Activated CD4-positive, alpha-beta memory T cell treated with anti-CD3 and anti-CD28 coated beads, Interleukin-2, amount 10 ng/mL, durations not matched to agents 7 days and 5 days (primary cell): ENCODE measurements around the gene TBC1D8B. TPM values are rescaled to one million over a fixed set of nuclear protein-coding genes. Genes with fewer than 3 reads are reported as not detected.
"Not testable (repeated sequence)": the region's sequence is repeated elsewhere in the genome, so short reads cannot be mapped to it uniquely, and the experiment has no call there.

ENCODE experiments used
- CTCF ChIA-PET: fragments of 350-600 bp; sonication (Branson Sonifier 250); formaldehyde crosslinking; loops from one replicate; lab custom pipeline; 2021; ENCODE audit warnings: antibody characterized with exemption, inconsistent platforms; lab: Charles Lee
- POLR2A ChIA-PET: fragments of 350-600 bp; sonication (Branson Sonifier 250); formaldehyde crosslinking; loops from one replicate; lab custom pipeline; 2021; ENCODE audit warnings: antibody characterized with exemption; lab: Charles Lee
- DNase-seq: peaks from one replicate; pipeline ENCODE4 v3.0.0-alpha.2; 2020
- H3K27ac Mint-ChIP-seq: one replicate; pipeline ENCODE4 v1.8.0; 2021; ENCODE audit warnings: mild to moderate bottlenecking, mixed read lengths
- H3K27me3 Mint-ChIP-seq: one replicate; pipeline ENCODE4 v1.8.0; 2021; ENCODE audit warnings: mixed read lengths
- H3K36me3 Mint-ChIP-seq: one replicate; pipeline ENCODE4 v1.8.0; 2021; ENCODE audit warnings: low read depth, mixed read lengths
- H3K4me1 Mint-ChIP-seq: one replicate; pipeline ENCODE4 v1.8.0; 2021; ENCODE audit warnings: mixed read lengths
- H3K4me3 Mint-ChIP-seq: one replicate; pipeline ENCODE4 v1.8.0; 2021; ENCODE audit warnings: mild to moderate bottlenecking, mixed read lengths
- H3K9me3 Mint-ChIP-seq: one replicate; pipeline ENCODE4 v1.8.0; 2021; ENCODE audit warnings: mixed read lengths
- total RNA-seq, 2 experiments: library from RNA; stranded (reverse); gene quantifications; one replicate each; pipeline ENCODE4 v1.2.3, GENCODE V29; 2021

Gene TBC1D8B
- total RNA-seq = 1 to 10 TPM; 1.4 to 1.5 TPM

GRCh38 chrX:106802388-106803275, at the start of gene TBC1D8B:
Gene TBC1D8B (plus strand): TSS chrX:106802673. CDS start chrX:106802854, 181 bp downstream.
- Mint-ChIP-seq H3K4me3 (peak within 1 kb of the TSS; percentile 84), H3K36me3 (no peaks in the 10 kb centered on the region), H3K27me3 (peaks cover 16% of the 10 kb centered on the region), H3K9me3 (no peaks in the 10 kb centered on the region), H3K4me1 (peaks cover 8% of the 10 kb centered on the region), H3K27ac (no peak within 1 kb of the TSS)
- CTCF ChIA-PET = no interaction called here
- DNase-seq = peak; percentile 19
- POLR2A ChIA-PET = no interaction called here

- H3K4me3 Mint-ChIP-seq, H3K4me1 Mint-ChIP-seq, CTCF ChIA-PET, H3K36me3 Mint-ChIP-seq, H3K27ac Mint-ChIP-seq, H3K9me3 Mint-ChIP-seq, POLR2A ChIA-PET, H3K27me3 Mint-ChIP-seq, DNase-seq: not testable (repeated sequence)
Measured at GRCh38 chrX:106769288-106769687, 33.2 kb upstream of the TBC1D8B start.

DNA sequence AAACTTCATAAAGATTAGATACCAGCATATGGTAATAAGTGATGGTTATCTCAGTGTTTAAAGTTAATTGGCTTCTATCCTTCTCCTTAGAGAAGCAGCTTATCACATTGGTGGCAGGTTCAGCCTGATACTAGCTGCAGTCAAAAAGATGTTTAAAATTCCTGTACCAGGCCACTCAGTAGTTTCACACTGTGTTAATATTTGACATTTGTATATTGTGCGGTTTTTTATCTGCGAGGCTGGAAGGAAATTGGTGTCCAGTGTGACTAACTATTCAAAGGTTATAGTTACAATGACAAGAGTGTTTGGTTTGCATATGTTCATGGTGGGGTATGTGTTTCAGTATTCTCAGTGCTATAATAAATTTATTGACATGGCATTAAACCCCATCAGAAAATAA, 27.5 kb upstream of the TBC1D8B start:
- CTCF ChIA-PET = no interaction called here
- POLR2A ChIA-PET = no interaction called here
- Mint-ChIP-seq H3K9me3 (no peaks in the 10 kb centered on the region), H3K27ac (no peak overlapping the region), H3K4me1 (no peaks in the 10 kb centered on the region), H3K36me3 (no peaks in the 10 kb centered on the region), H3K4me3 (no peak overlapping the region), H3K27me3 (no peaks in the 10 kb centered on the region)
- DNase-seq = no peak

DNA sequence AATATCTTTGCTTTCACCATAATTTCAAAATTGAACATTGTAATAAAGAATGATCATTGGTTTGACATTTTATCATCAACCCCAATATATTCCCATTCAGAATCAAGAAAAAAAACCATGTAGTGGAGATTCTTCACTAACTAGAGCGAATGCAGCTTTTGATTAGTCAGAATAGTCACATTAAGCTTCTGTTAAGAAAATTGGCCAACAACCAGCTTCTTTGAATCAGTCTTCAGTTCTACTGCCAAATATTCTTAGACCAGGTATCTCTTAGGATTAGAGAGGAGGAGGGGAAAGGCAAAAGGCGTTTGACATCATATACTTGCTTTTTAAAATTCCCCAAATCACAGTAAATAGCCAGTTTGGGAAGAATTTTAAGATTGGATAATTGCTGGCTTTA, 22.2 kb upstream of the TBC1D8B start:
- CTCF ChIA-PET = no interaction called here
- Mint-ChIP-seq H3K4me3 (no peak overlapping the region), H3K4me1 (no peaks in the 10 kb centered on the region), H3K27ac (no peak overlapping the region), H3K36me3 (no peaks in the 10 kb centered on the region), H3K27me3 (peaks cover 2% of the 10 kb centered on the region), H3K9me3 (no peaks in the 10 kb centered on the region)
- DNase-seq = no peak
- POLR2A ChIA-PET = no interaction called here

DNA sequence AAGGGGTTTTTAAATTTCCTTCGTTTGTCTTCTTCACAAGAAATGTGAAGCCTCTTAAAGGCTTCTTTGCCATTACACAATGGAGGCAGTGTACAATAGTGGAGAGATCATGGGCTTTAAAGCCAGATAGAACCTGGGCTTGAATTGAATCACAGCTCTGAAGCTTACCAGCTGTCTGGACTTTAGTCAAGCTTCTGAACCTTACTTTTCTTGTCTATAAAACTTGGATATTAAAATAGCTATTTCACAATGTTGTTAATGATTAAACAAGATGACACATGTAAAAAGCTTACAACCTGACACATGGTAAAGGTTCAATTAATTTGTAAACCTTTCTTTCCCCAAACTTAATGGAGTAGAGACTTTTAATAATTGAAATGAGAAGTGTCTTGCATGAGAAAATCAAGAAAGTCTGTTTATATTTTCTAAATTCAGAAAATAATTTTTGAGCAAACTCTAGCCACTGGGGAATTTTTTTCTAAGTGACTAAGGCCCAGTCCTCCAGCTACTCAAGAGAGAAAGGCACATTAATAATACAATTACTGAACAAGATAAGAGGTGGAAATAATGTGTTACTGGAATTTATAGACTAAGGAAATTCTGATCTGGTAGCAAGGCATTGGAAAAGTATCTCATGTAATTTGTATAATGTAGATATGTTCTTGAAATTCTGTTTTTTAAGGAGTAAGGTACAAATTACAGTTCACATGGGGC, 21.7 kb upstream of the TBC1D8B start:
- no peak for DNase-seq
- H3K27ac Mint-ChIP-seq = no peak overlapping the region
- H3K4me1 Mint-ChIP-seq = no peaks in the 10 kb centered on the region
- H3K4me3 Mint-ChIP-seq = no peak overlapping the region
- ChIA-PET POLR2A (no interaction called here), CTCF (no interaction called here)
- peaks cover 2% of the 10 kb centered on the region for H3K27me3 Mint-ChIP-seq
- H3K9me3 Mint-ChIP-seq = no peaks in the 10 kb centered on the region
- H3K36me3 Mint-ChIP-seq = no peaks in the 10 kb centered on the region

DNA sequence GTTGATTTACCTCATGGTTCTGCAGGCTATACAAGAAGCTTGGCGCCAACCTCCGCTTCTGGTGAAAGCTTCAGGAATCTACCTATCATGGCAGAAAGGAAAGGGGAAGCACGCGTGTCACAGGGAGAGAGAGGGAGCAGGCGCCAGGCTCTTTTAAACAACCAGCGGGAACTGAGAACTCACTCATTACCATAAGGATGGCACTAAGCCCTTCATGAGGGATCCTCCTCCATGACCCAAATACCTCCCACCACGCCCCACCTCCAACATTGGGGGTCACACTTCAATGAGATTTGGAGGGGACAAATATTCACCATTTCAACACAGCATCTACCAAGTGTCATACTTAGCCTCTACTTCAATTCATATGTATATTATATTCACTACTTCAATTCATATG, 18.8 kb upstream of the TBC1D8B start:
- Mint-ChIP-seq H3K36me3 (no peaks in the 10 kb centered on the region), H3K27ac (no peak overlapping the region), H3K27me3 (peaks cover 4% of the 10 kb centered on the region), H3K4me3 (no peak overlapping the region), H3K9me3 (no peaks in the 10 kb centered on the region), H3K4me1 (no peaks in the 10 kb centered on the region)
- no peak for DNase-seq
- ChIA-PET CTCF (no interaction called here), POLR2A (no interaction called here)

DNA sequence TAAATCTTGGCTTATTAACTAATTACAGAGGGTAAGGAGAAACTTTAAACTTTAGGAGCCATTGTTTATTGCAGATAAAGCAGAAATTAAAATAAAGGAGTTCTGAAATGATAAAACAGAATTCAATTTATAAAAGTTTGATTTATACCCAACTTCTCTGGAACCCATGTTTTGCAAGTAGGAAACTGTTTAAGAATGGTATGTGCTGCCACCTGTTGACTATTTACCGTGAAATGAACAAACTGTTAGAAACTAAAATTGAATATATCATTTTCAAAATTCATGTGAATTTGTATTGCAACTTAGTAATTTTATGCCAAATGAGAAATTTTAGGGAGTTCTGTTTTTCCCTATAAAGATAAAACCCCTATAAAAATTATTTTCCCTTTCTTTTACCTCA, 11.0 kb upstream of the TBC1D8B start:
- ChIA-PET CTCF (no interaction called here), POLR2A (no interaction called here)
- no peak for DNase-seq
- Mint-ChIP-seq H3K4me3 (no peak overlapping the region), H3K27me3 (no peaks in the 10 kb centered on the region), H3K36me3 (no peaks in the 10 kb centered on the region), H3K27ac (no peak overlapping the region), H3K4me1 (no peaks in the 10 kb centered on the region), H3K9me3 (no peaks in the 10 kb centered on the region)

- no peak for DNase-seq
- ChIA-PET CTCF (no interaction called here), POLR2A (no interaction called here)
- Mint-ChIP-seq H3K27ac (no peak overlapping the region), H3K4me3 (peak overlapping the region; percentile 84), H3K9me3 (no peaks in the 10 kb centered on the region), H3K36me3 (no peaks in the 10 kb centered on the region), H3K27me3 (peaks cover 16% of the 10 kb centered on the region), H3K4me1 (peaks cover 8% of the 10 kb centered on the region)
Measured at GRCh38 chrX:106802063-106802387, 448 bp upstream of the TBC1D8B start.

- ChIA-PET POLR2A (no interaction called here), CTCF (no interaction called here)
- Mint-ChIP-seq H3K4me3 (no peak overlapping the region), H3K27ac (no peak overlapping the region), H3K27me3 (no peaks in the 10 kb centered on the region), H3K36me3 (no peaks in the 10 kb centered on the region), H3K4me1 (no peaks in the 10 kb centered on the region), H3K9me3 (no peaks in the 10 kb centered on the region)
- DNase-seq = no peak
Measured at GRCh38 chrX:106811131-106811910, 8.8 kb downstream of the TBC1D8B start.

- not testable (repeated sequence) for H3K4me3 Mint-ChIP-seq, H3K27ac Mint-ChIP-seq
Measured at GRCh38 chrX:106812930-106813329, 10.5 kb downstream of the TBC1D8B start.

DNA sequence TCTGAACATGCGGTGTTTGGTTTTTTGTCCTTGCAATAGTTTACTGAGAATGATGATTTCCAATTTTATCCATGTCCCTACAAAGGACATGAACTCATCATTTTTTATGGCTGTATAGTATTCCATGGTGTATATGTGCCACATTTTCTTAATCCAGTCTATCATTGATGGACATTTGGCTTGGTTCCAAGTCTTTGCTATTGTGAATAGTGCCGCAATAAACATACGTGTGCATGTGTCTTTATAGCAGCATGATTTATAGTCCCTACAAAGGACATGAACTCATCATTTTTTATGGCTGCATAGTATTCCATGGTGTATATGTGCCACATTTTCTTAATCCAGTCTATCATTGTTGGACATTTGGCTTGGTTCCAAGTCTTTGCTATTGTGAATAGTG, 11.6 kb downstream of the TBC1D8B start:
- H3K27me3 Mint-ChIP-seq, DNase-seq, H3K36me3 Mint-ChIP-seq, POLR2A ChIA-PET, H3K9me3 Mint-ChIP-seq, CTCF ChIA-PET, H3K4me3 Mint-ChIP-seq, H3K4me1 Mint-ChIP-seq, H3K27ac Mint-ChIP-seq: not testable (repeated sequence)

More at GRCh38 chrX:106812930-106813329, 10.5 kb downstream of the TBC1D8B start:
- H3K27me3 Mint-ChIP-seq, H3K36me3 Mint-ChIP-seq, CTCF ChIA-PET, DNase-seq, H3K9me3 Mint-ChIP-seq, POLR2A ChIA-PET, H3K4me1 Mint-ChIP-seq: not testable (repeated sequence)

DNA sequence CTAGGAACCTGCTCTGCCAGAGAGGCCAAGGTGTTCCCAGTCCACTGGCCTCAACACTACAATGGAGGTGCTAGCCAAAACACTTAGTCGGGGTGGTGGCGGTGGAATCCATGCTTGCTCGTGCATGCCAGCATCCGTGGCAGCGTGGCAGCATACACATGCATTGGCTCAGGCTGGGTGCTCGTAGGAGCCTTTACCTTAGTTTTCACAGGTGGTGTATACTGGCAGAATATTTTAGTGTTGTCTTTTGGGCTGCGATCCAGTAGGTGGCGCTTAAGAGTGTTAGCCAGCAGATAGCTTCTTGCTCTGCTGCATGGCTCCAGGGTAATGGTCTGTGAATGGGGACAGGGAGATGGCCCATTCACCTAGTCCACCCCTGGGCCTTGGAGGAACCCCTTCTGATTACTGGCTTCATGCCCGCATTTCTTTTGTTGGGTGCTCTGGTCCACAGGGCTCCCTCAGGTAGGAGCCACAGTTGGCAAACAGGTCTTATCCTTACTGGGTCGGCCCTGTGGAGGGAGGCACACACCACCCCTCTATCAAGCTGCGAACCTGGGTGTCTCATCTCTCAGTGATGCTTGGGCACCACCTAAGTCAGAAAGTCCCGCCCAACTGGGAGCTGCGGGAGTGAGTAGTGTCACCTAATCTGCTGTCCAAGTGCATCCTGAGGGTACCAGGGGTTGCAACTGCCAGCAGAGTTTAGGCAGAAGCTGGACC, 60.7 kb downstream of the TBC1D8B start:
- Mint-ChIP-seq H3K4me1 (no peaks in the 10 kb centered on the region), H3K27me3 (no peaks in the 10 kb centered on the region), H3K4me3 (no peak overlapping the region), H3K36me3 (no peaks in the 10 kb centered on the region), H3K27ac (no peak overlapping the region), H3K9me3 (no peaks in the 10 kb centered on the region)
- CTCF ChIA-PET = interaction anchor here (0.9 to 1.2 kb wide), 2 partner anchors 11 to 97 kb away, joined by 3 read pairs; no protein-coding TSS in a partner anchor
- no peak for DNase-seq
- POLR2A ChIA-PET = no interaction called here
